Measurements from ENCODE around the gene KRT23. TPM values are rescaled to one million over a fixed set of nuclear protein-coding genes. Genes with fewer than 3 reads are reported as not detected.

The KRT23 gene
- total and polyA plus RNA-seq, 9 donors = 0.05 to 5.0 (median 0.53) TPM; not detected in 2

- no peaks in the 10 kb centered on the region for H3K36me3 ChIP-seq
- no peaks in the 10 kb centered on the region for H3K9me3 ChIP-seq
- no peaks in the 10 kb centered on the region for H3K4me1 ChIP-seq (ENCODE audit: insufficient read depth)
- 77 to 89% (median 85%) methylated on average over 5 of the region's 5 CpGs for WGBS, 3 donors
- no peak overlapping the region for H3K4me3 ChIP-seq
- DNase-seq = no peak
- H3K27me3 ChIP-seq = no peaks in the 10 kb centered on the region
- intact Hi-C loops (cut with DNase I) = no loop called here
- TF ChIP-seq POLR2A (IDR thresholded peaks at IDR 0.05) (no peak), CTCF (IDR thresholded peaks at IDR 0.05) (no peak), EP300 (IDR thresholded peaks at IDR 0.05) (no peak)
- no peak overlapping the region for H3K27ac ChIP-seq
Measured at GRCh38 chr17:40936976-40937375, 470 bp downstream of the KRT23 start.

DNA sequence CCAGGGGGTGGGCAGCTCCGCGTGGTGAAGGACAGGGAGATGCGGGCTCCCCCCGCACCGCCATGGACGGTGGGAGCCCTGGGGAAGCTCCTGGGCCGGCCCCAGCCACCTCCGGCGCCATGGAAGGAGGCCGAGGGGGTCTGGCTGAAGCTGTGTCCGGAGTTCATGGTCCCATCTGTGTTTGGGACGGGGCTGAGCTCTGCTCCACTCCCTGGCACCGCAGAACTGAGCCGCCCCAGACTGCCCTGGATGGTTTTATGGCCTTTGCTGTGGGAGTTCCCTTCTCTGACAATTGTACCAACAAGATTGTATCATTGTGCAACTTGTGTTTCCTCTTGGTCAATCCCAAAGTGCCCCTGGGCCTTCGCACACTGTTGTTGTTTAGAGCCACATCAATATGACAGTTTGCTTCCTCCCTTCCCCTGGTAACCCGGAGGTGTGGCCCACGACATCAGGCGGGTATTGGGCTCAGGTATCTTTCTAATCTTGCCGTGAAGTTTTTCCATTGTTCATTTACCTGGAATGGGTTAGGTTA, 942 bp downstream of the KRT23 start:
- no peak for DNase-seq
- H3K36me3 ChIP-seq = no peaks in the 10 kb centered on the region
- TF ChIP-seq EP300 (IDR thresholded peaks at IDR 0.05) = no peak
- no peak for TF ChIP-seq CTCF (IDR thresholded peaks at IDR 0.05)
- no peak for TF ChIP-seq POLR2A (IDR thresholded peaks at IDR 0.05)
- H3K27ac ChIP-seq = no peak overlapping the region
- intact Hi-C loops (cut with DNase I) = no loop called here
- 92 to 97% (median 92%) methylated on average over 15 to 19 of the region's 19 CpGs for WGBS, 3 donors
- no peaks in the 10 kb centered on the region for H3K27me3 ChIP-seq
- no peaks in the 10 kb centered on the region for H3K9me3 ChIP-seq
- no peak overlapping the region for H3K4me3 ChIP-seq
- H3K4me1 ChIP-seq (ENCODE audit: insufficient read depth) = no peaks in the 10 kb centered on the region

GRCh38 chr17:40935624-40936023, 1.8 kb downstream of the KRT23 start:
- no peak for TF ChIP-seq POLR2A (IDR thresholded peaks at IDR 0.05)
- H3K9me3 ChIP-seq = no peaks in the 10 kb centered on the region
- H3K4me3 ChIP-seq = no peak overlapping the region
- H3K4me1 ChIP-seq (ENCODE audit: insufficient read depth) = no peaks in the 10 kb centered on the region
- no peaks in the 10 kb centered on the region for H3K27me3 ChIP-seq
- DNase-seq = no peak
- H3K36me3 ChIP-seq = no peaks in the 10 kb centered on the region
- intact Hi-C loops (cut with DNase I) = no loop called here
- H3K27ac ChIP-seq = no peak overlapping the region
- WGBS, 3 donors = 35 to 62% (median 36%) methylated on average over 3 of the region's 3 CpGs

DNA sequence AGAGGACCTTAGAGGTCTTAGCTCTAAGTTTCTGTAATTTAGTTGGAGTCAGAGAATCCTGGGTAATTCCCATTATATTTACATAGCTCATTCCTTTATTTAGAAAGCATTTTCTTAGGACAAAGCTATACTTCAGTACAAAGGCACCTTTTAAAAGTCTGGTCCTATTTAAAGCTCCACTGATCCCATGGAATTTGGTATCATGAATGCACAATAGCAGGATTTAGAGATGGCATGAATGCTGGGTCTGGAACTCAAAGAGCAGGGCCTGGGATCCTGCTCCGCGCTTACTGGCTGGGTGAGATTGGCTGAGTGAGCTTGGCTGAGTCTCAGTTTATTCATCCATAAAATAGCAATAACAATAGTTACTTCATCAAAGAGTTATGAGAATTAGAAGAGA, 4.8 kb downstream of the KRT23 start:
- Histone ChIP-seq H3K36me3 (no peaks in the 10 kb centered on the region), H3K4me1 (ENCODE audit: insufficient read depth) (no peaks in the 10 kb centered on the region), H3K4me3 (no peak overlapping the region), H3K9me3 (no peaks in the 10 kb centered on the region), H3K27ac (no peak overlapping the region), H3K27me3 (no peaks in the 10 kb centered on the region)
- intact Hi-C loops (cut with DNase I) = no loop called here
- WGBS, 3 donors = 65 to 70% (median 69%) methylated on average over 2 of the region's 2 CpGs
- no peak for DNase-seq
- TF ChIP-seq POLR2A (IDR thresholded peaks at IDR 0.05) (no peak), EP300 (IDR thresholded peaks at IDR 0.05) (no peak), CTCF (IDR thresholded peaks at IDR 0.05) (no peak)

DNA sequence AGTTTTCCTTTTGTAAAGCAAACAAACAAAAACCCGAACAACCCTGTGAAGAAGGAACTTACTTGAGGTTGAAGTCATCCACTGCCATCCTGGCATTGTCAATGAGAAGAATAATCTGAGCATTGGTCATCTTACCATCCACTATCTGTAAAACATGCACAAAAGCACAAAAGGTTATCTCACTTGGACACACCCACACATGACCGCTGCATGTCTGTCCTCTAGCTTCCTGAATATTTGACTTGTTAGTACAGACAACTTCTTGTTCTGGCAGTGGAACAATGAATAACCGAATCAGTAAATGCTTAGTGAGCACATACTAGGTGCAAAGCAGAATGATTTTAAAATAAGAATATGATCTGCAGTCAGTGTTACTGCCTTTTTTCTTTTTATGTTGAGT, 6.1 kb downstream of the KRT23 start:
- 76 to 80% (median 78%) methylated on average over 3 of the region's 3 CpGs for WGBS, 3 donors
- TF ChIP-seq EP300 (IDR thresholded peaks at IDR 0.05) (no peak), POLR2A (IDR thresholded peaks at IDR 0.05) (no peak), CTCF (IDR thresholded peaks at IDR 0.05) (no peak)
- Histone ChIP-seq H3K27ac (no peak overlapping the region), H3K4me3 (no peak overlapping the region), H3K36me3 (no peaks in the 10 kb centered on the region), H3K9me3 (no peaks in the 10 kb centered on the region), H3K4me1 (ENCODE audit: insufficient read depth) (no peaks in the 10 kb centered on the region), H3K27me3 (no peaks in the 10 kb centered on the region)
- no peak for DNase-seq
- intact Hi-C loops (cut with DNase I) = no loop called here
